ENCODE results near the gene ANKRD40.

DNA sequence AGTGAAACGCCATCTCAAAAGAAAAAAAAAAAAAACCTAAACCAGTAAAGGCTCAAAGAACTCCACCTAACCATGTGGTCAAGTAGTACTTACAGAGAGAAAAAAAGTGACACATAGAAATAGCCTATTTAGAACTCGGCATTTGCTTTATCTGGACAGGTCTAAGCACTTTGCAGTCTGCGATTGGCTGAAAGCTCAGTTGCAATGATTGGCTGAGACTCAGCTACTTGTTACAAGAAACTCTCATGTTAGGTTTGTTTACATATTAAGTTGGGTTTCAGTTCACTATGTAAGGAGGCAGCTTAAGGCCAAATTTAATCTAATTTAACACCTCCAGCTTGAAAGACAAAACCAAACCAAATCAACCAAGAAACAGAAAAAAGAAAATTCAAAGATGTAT is 54.0 kb downstream of the ANKRD40 start:
- TF ChIP-seq CTCF (IDR thresholded peaks at IDR 0.05; ENCODE audit: insufficient read depth, low read length, poor library complexity, severe bottlenecking) (no peak), EZH2phosphoT487 (conservative IDR thresholded peaks at IDR 0.05; ENCODE audit: low read length) (no peak)

Measured in SU-DHL-6 (cell line).